ENCODE results near the gene MAP2K5.

MAP2K5 gene

DNA sequence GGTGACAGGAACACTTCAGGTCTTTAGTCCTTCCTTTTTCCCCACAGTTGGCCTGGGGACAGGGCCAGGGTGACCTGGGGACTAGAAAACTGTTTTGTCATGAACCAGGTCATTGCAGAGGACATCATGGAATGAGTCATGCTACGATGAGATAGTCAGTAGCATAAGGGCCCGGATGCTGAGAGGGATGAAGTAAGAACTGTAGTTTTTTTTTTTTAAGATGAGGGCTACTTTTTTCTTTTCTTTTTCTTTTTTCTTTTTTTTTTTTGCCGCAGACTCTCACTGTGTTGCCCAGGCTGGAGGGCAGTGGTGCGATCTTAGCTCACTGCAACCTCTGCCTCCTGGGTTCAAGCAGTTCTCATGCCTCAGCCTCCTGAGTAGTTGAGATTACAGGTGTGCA, 8.0 kb downstream of the MAP2K5 start (continued):
- TF ChIP-seq, protein P1, sequence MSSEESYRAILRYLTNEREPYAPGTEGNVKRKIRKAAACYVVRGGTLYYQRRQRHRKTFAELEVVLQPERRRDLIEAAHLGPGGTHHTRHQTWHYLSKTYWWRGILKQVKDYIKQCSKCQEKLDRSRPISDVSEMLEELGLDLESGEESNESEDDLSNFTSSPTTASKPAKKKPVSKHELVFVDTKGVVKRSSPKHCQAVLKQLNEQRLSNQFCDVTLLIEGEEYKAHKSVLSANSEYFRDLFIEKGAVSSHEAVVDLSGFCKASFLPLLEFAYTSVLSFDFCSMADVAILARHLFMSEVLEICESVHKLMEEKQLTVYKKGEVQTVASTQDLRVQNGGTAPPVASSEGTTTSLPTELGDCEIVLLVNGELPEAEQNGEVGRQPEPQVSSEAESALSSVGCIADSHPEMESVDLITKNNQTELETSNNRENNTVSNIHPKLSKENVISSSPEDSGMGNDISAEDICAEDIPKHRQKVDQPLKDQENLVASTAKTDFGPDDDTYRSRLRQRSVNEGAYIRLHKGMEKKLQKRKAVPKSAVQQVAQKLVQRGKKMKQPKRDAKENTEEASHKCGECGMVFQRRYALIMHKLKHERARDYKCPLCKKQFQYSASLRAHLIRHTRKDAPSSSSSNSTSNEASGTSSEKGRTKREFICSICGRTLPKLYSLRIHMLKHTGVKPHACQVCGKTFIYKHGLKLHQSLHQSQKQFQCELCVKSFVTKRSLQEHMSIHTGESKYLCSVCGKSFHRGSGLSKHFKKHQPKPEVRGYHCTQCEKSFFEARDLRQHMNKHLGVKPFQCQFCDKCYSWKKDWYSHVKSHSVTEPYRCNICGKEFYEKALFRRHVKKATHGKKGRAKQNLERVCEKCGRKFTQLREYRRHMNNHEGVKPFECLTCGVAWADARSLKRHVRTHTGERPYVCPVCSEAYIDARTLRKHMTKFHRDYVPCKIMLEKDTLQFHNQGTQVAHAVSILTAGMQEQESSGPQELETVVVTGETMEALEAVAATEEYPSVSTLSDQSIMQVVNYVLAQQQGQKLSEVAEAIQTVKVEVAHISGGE (tag by site-specific recombination; conservative IDR thresholded peaks at IDR 0.05; ENCODE audit: low read depth): no peak
- TF ChIP-seq ZBTB1 (tag by site-specific recombination; IDR thresholded peaks at IDR 0.05): no peak
- no peak for TF ChIP-seq ZNF707 (tag by site-specific recombination; IDR thresholded peaks at IDR 0.05)
- TF ChIP-seq ZXDB (tag by site-specific recombination; IDR thresholded peaks at IDR 0.05): peak; percentile 35; the same call in 1 of the 2 replicates
- TF ChIP-seq ZNF621 (tag by site-specific recombination; IDR thresholded peaks at IDR 0.05): no peak
- no peak for TF ChIP-seq ZNF266 (tag by site-specific recombination; IDR thresholded peaks at IDR 0.05; ENCODE audit: low read depth)
- TF ChIP-seq BCL11A (tag by site-specific recombination; IDR thresholded peaks at IDR 0.05; ENCODE audit: low read depth): no peak
- no peak for TF ChIP-seq ZNF544 (tag by site-specific recombination; IDR thresholded peaks at IDR 0.05)
- peak; percentile 17; the same call in 1 of the 2 replicates for TF ChIP-seq MYNN (tag by site-specific recombination; IDR thresholded peaks at IDR 0.05; ENCODE audit: borderline replicate concordance)
- no peak for TF ChIP-seq ZNF677 (tag by site-specific recombination; IDR thresholded peaks at IDR 0.05)
- no peak for TF ChIP-seq ZNF302 (tag by site-specific recombination; IDR thresholded peaks at IDR 0.05; ENCODE audit: low read depth)
- TF ChIP-seq ZNF211 (tag by site-specific recombination; IDR thresholded peaks at IDR 0.05; ENCODE audit: low read depth): no peak
- no peak for TF ChIP-seq OVOL3 (tag by site-specific recombination; IDR thresholded peaks at IDR 0.05)
- TF ChIP-seq TCF7L2 (IDR thresholded peaks at IDR 0.05; ENCODE audit: borderline replicate concordance, low read depth, low read length): no peak
- TF ChIP-seq, protein P2, sequence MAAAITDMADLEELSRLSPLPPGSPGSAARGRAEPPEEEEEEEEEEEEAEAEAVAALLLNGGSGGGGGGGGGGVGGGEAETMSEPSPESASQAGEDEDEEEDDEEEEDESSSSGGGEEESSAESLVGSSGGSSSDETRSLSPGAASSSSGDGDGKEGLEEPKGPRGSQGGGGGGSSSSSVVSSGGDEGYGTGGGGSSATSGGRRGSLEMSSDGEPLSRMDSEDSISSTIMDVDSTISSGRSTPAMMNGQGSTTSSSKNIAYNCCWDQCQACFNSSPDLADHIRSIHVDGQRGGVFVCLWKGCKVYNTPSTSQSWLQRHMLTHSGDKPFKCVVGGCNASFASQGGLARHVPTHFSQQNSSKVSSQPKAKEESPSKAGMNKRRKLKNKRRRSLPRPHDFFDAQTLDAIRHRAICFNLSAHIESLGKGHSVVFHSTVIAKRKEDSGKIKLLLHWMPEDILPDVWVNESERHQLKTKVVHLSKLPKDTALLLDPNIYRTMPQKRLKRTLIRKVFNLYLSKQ (tag by site-specific recombination; IDR thresholded peaks at IDR 0.05; ENCODE audit: borderline replicate concordance): no peak
- no peak for TF ChIP-seq KLF7 (tag by site-specific recombination; IDR thresholded peaks at IDR 0.05; ENCODE audit: borderline replicate concordance)
- no peak for TF ChIP-seq ZBTB20 (tag by site-specific recombination; IDR thresholded peaks at IDR 0.05)
- TF ChIP-seq, protein P3, sequence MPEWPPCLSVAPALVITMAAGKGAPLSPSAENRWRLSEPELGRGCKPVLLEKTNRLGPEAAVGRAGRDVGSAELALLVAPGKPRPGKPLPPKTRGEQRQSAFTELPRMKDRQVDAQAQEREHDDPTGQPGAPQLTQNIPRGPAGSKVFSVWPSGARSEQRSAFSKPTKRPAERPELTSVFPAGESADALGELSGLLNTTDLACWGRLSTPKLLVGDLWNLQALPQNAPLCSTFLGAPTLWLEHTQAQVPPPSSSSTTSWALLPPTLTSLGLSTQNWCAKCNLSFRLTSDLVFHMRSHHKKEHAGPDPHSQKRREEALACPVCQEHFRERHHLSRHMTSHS (tag by site-specific recombination; IDR thresholded peaks at IDR 0.05): no peak
- TF ChIP-seq, protein P4, sequence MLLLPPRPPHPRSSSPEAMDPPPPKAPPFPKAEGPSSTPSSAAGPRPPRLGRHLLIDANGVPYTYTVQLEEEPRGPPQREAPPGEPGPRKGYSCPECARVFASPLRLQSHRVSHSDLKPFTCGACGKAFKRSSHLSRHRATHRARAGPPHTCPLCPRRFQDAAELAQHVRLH (tag by site-specific recombination; IDR thresholded peaks at IDR 0.05): no peak
- TF ChIP-seq MEIS1 (CRISPR knock-in tag; IDR thresholded peaks at IDR 0.05; ENCODE audit: borderline replicate concordance): no peak
- no peak for TF ChIP-seq KLF8 (tag by site-specific recombination; IDR thresholded peaks at IDR 0.05)
- no peak for TF ChIP-seq YY2 (tag by site-specific recombination; IDR thresholded peaks at IDR 0.05)
- TF ChIP-seq RBAK (tag by site-specific recombination; IDR thresholded peaks at IDR 0.05): no peak
- no peak for TF ChIP-seq ZNF157 (tag by site-specific recombination; IDR thresholded peaks at IDR 0.05)
- no peak for TF ChIP-seq ZNF510 (tag by site-specific recombination; IDR thresholded peaks at IDR 0.05; ENCODE audit: insufficient replicate concordance)
- no peak for TF ChIP-seq ZNF571 (tag by site-specific recombination; IDR thresholded peaks at IDR 0.05)
- no peak for TF ChIP-seq ZNF624 (tag by site-specific recombination; IDR thresholded peaks at IDR 0.05)
- TF ChIP-seq ZNF629 (tag by site-specific recombination; IDR thresholded peaks at IDR 0.05): peak; percentile 97
- no peak for TF ChIP-seq SCRT1 (tag by site-specific recombination; IDR thresholded peaks at IDR 0.05; ENCODE audit: borderline replicate concordance)
- TF ChIP-seq, protein P5, sequence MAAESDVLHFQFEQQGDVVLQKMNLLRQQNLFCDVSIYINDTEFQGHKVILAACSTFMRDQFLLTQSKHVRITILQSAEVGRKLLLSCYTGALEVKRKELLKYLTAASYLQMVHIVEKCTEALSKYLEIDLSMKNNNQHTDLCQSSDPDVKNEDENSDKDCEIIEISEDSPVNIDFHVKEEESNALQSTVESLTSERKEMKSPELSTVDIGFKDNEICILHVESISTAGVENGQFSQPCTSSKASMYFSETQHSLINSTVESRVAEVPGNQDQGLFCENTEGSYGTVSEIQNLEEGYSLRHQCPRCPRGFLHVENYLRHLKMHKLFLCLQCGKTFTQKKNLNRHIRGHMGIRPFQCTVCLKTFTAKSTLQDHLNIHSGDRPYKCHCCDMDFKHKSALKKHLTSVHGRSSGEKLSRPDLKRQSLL (tag by site-specific recombination; IDR thresholded peaks at IDR 0.05): no peak
- TF ChIP-seq, protein P6, sequence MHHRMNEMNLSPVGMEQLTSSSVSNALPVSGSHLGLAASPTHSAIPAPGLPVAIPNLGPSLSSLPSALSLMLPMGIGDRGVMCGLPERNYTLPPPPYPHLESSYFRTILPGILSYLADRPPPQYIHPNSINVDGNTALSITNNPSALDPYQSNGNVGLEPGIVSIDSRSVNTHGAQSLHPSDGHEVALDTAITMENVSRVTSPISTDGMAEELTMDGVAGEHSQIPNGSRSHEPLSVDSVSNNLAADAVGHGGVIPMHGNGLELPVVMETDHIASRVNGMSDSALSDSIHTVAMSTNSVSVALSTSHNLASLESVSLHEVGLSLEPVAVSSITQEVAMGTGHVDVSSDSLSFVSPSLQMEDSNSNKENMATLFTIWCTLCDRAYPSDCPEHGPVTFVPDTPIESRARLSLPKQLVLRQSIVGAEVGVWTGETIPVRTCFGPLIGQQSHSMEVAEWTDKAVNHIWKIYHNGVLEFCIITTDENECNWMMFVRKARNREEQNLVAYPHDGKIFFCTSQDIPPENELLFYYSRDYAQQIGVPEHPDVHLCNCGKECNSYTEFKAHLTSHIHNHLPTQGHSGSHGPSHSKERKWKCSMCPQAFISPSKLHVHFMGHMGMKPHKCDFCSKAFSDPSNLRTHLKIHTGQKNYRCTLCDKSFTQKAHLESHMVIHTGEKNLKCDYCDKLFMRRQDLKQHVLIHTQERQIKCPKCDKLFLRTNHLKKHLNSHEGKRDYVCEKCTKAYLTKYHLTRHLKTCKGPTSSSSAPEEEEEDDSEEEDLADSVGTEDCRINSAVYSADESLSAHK (tag by site-specific recombination; IDR thresholded peaks at IDR 0.05): no peak
- TF ChIP-seq KLF9 (tag by site-specific recombination; IDR thresholded peaks at IDR 0.05; ENCODE audit: low read depth): no peak
- TF ChIP-seq ZNF248 (tag by site-specific recombination; IDR thresholded peaks at IDR 0.05): no peak
